ENCODE measurements around the gene SARM1.

DNA sequence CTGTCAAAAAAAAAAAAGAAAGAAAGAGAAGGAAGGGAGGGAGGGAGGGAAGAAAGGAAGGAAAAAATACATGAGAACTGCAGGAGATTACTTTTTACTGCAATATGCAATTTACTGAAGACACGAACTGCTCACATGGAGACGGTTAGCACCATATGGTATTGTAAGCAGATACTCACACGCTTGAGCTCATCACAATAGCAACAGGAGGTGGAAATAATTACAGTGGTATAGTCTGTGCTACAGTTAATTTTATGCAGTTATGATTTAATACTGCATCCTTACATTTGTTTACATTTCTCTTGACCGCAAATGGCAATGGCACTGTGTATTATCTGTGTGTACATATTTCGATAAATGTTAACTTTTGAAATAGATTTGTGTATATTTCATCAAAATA is 55.9 kb downstream of the SARM1 start:
- TF ChIP-seq CEBPB (IDR thresholded peaks at IDR 0.05; ENCODE audit: low read depth, low read length): no peak
- TF ChIP-seq, protein P1, sequence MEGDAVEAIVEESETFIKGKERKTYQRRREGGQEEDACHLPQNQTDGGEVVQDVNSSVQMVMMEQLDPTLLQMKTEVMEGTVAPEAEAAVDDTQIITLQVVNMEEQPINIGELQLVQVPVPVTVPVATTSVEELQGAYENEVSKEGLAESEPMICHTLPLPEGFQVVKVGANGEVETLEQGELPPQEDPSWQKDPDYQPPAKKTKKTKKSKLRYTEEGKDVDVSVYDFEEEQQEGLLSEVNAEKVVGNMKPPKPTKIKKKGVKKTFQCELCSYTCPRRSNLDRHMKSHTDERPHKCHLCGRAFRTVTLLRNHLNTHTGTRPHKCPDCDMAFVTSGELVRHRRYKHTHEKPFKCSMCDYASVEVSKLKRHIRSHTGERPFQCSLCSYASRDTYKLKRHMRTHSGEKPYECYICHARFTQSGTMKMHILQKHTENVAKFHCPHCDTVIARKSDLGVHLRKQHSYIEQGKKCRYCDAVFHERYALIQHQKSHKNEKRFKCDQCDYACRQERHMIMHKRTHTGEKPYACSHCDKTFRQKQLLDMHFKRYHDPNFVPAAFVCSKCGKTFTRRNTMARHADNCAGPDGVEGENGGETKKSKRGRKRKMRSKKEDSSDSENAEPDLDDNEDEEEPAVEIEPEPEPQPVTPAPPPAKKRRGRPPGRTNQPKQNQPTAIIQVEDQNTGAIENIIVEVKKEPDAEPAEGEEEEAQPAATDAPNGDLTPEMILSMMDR (IDR thresholded peaks at IDR 0.05; ENCODE audit: control extremely low read depth in 1 of 3, insufficient read depth in 1 of 3, low read depth in 1 of 3, low read length in 3 of 3): no peak
- TF ChIP-seq KDM1A (IDR thresholded peaks at IDR 0.05; ENCODE audit: borderline replicate concordance, low read length): no peak

All from H1 (cell line).